AG08395 (cell line): Measurements from ENCODE around the gene WFIKKN2.
"Not testable (repeated sequence)": the region's sequence is repeated elsewhere in the genome, so short reads cannot be mapped to it uniquely, and the experiment has no call there.

Experiments
- DNase-seq: peaks from one replicate; pipeline ENCODE4 v3.0.0; 2012; ENCODE audit warnings: mixed read lengths, low spot score

WFIKKN2 gene

GRCh38 chr17:50875074-50875473, 39.7 kb downstream of the WFIKKN2 start:
- DNase-seq: no peak

GRCh38 chr17:50877042-50877441, 41.7 kb downstream of the WFIKKN2 start:
- not testable (repeated sequence) for DNase-seq

GRCh38 chr17:50877838-50878237, 42.5 kb downstream of the WFIKKN2 start:
- no peak for DNase-seq

- DNase-seq: no peak
These were observed 43.7 kb downstream of the WFIKKN2 start for GRCh38 chr17:50879086-50879485.

GRCh38 chr17:50881182-50881581, 45.8 kb downstream of the WFIKKN2 start:
- DNase-seq: no peak

- peak; percentile 82 for DNase-seq
These were observed 47.5 kb downstream of the WFIKKN2 start for GRCh38 chr17:50882851-50883250.

GRCh38 chr17:50883850-50884438, 48.6 kb downstream of the WFIKKN2 start:
- no peak for DNase-seq

- DNase-seq: no peak
These were observed 49.3 kb downstream of the WFIKKN2 start for GRCh38 chr17:50884439-50885311.

- no peak for DNase-seq
These were observed 52.4 kb downstream of the WFIKKN2 start for GRCh38 chr17:50887705-50888245.

- no peak for DNase-seq
These were observed 54.2 kb downstream of the WFIKKN2 start for GRCh38 chr17:50889528-50890118.

- DNase-seq: no peak
These were observed 55.5 kb downstream of the WFIKKN2 start for GRCh38 chr17:50890675-50891516.

GRCh38 chr17:50891577-50891989, 56.2 kb downstream of the WFIKKN2 start:
- DNase-seq: no peak
